Upper lobe of left lung (tissue), 4 donors: ENCODE data around the gene DCTPP1.

Experiments
- CTCF ChIP-seq, 6 experiments: fragments of 450-650 bp in 4 of 6; fragments of 200-600 bp in 2 of 6; sonication (generic) in 2 of 6; IDR thresholded peaks; one replicate each; pipeline ENCODE4 v1.5.1; 2016 to 2019; ENCODE audit warnings: antibody characterized with exemption in 6 of 6
- POLR2A ChIP-seq, 4 donors: fragments of 450-650 bp; IDR thresholded peaks; one replicate each; pipeline ENCODE4 v1.5.1; 2016 to 2017; ENCODE audit warnings: antibody characterized with exemption in 4 of 4, mild to moderate bottlenecking in 2 of 4
- POLR2AphosphoS5 ChIP-seq, 2 donors: sonication (generic); formaldehyde crosslinking; IDR thresholded peaks; one replicate each; pipeline ENCODE4 v1.5.1; 2017; ENCODE audit warnings: antibody characterized with exemption in 2 of 2

GRCh38 chr16:30449116-30449435, 19.2 kb upstream of the DCTPP1 start:
- TF ChIP-seq CTCF (IDR thresholded peaks at IDR 0.05) (no peak), POLR2A (IDR thresholded peaks at IDR 0.05) (no peak), POLR2AphosphoS5 (IDR thresholded peaks at IDR 0.05) (no peak)
